NAMALWA (cell line): ENCODE data around the gene TLCD5.

Experiments
- DNase-seq: peaks from one replicate; pipeline ENCODE4 v3.0.0-alpha.2; 2015; ENCODE audit warnings: low spot score

Gene TLCD5

DNA sequence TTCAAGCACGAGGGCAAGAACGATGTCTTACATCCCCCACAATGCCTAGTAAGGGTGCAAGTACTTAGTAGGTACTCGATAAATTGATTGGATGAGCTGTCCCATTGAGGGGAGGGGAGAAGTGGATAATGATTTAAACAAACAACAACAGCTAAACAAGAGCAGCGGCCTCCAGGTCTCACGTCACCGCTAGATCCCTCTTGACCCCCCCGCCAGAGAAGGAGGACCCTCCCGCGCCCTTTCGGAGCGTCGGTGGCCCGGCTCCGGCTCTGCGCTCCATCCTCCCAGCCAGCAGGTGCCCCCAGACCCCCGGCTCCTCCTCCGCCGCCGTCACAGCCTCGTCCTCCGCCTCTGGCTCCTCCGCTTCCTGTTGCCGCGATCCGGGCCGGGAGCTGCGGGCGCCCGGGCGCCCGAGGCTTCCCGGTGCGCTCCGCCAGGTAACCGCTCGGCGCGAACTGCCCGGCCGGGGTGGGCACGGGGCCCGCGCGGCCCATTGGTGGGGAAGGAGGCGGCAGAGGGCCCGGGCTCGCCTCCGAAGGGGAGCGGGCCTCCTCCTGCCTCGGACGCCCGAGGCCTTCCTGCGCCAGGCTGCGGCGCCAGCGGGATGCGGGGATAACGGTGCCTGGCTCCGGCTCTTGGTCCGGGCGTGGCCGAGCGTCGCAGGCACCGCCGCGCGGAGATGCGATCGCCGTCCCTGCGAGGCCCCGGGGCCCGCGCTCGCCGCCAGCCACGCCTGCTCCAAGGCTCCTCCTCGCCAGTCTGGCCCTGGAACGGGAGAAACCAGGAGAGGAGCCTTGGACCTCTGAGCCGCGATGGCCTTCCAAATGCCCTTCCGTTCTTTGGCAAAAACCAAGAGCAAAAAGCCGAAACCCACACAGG is at the start of gene TLCD5:
TSS of gene TLCD5 (plus strand) at position 368 of the 879 bp plus-strand sequence. CDS start 2,143 bp downstream, outside the sequence.
- DNase-seq = no peak

DNA sequence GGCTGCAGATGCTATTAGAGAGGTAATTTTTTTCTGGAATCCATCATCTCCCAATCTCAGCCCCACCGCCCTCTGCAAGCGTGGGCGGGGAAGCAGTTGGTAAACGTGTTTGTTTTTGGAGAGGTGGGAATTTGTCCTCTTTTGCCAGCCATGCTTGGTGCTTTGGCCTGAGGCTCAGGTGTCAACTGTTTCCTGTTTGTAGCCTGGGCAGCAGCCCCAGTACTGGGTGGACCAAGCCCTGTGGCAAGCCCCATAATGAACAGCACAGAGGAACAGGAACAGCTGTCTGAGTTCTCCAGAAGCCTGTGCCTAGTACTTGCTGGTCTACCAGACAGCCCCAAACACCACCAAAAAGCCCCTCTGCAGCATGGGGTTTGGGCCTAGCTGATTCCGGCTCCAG is 45.6 kb upstream of the TLCD5 start:
- no peak for DNase-seq

DNA sequence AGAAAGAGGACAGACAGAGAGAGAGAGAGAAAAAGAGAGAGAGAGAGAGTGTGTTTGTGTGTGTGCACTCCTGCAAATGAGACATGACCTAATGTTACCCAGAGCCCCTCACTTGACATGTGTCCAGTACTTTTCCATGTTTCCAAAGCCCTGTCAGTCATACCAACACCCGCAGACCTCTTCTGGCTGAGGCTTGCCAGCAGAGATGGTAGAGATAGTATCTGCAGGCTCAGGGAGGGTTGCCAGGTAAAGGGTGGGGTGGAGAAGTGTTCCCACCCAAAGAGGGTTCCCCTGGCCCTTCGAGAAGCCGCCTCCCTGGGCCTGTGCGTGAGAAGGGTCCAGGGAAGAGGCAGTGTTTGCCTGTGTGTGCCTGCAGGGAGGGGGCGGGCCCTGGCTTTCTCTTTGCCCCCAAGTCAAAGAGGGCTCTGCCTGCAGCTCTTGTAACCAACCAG is 44.5 kb upstream of the TLCD5 start:
- DNase-seq = no peak

DNA sequence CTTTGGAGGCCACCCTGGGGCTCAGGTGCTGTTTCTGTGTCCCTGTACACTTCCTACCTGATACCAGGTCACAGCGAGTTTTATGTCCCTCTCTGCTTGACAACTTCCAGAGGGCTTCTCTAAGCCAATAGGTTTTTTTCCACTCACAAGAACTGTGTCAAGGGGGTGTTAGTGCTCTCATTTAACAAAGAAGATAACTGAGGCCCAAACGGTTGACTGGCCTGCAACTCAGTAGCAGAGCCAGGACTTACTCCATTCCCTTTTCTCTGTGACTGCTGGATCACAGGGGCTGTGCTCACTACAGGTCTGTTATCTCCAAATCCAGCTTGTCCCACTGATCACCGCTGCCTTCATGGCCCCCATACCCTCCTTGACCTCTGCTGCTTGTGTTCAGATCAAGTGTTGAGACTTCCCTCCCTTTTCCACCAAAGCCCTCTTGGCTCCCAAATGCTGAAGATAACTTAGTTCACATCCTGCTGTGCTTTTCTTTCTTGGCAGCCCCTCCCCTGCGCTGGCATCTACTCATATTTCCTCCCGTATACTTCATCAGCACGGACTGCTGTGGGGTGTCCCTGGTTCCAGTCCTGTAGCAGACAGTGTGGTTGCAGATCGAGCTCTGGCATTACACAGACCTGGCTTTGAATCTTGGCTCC is 43.8 kb upstream of the TLCD5 start:
- no peak for DNase-seq

DNA sequence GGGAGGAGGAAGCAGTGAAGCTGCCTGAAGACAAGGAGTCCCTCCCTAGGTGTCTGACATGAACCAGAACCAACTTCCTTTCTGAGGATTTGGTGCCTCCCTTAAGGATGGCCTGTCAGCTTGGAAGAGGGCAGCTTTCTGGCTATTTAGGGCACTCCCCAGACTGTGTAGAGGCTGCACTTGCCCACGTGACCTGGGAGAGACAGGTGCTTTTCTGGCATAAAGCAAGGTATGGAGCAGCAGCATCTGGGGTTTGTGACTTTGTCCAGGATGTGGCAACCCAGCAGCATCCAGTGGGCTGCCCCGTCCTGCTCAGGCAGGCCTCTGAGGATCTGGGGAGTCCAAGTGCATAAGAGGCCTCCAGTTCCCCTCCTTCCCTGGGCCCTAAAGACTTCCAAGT is 42.0 kb upstream of the TLCD5 start:
- no peak for DNase-seq

DNA sequence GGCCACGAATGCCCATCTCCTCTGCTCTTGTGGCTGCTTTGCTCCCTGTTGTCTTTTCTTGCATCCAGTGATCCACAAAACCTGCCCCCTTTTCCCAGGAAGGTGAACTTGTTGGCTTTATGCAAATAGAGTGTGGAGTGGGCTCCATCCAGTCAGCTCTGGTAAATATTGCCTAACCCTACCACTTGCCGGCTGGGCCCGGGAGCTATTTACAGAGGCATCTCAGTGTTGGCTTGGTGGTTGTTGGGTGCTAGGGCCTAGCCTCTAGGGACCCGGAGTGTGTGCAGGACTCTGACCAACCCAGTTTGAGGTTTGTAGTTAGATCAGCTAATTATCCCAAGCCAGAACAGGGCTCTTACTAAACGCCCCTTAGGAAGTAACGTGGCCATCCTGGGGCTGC is 40.8 kb upstream of the TLCD5 start:
- no peak for DNase-seq

DNA sequence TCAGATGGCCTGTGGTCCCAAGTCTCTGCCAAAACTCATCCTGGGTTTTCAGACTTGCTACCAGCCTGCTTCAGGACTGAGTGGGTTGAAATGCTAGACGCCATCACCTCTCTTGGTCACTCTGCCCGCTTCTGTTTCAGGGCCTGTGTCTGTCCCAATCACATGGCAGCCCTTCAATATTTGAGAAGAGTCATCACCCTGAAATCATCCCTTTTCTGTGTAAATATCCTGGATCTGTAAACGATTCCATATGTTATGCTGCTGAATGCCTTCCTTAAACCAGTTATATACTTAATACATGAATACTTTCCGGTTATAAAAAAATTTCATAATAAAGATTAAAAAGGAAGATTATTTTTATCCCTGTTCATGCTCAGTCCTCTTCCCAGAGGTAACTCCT is 39.8 kb upstream of the TLCD5 start:
- DNase-seq = no peak

DNA sequence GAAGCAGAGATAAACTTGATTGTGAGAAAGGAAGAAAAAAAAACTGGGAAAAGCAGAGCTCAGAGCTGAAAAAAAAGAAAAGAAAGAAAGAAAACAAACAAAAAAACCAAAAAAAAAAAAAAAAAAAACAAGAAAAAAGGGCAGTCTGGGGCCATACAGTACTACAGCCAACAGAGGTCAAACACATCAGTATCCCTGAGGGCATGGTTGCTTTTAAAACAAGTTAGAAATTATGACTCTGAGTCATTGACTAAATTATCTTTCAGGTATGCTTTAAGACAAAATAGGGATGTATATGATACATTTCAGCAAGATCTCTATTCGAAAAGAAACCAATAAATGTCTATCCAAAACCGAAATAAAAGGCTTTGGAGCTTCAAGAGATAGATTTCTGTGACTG is 37.1 kb upstream of the TLCD5 start:
- DNase-seq = no peak

DNA sequence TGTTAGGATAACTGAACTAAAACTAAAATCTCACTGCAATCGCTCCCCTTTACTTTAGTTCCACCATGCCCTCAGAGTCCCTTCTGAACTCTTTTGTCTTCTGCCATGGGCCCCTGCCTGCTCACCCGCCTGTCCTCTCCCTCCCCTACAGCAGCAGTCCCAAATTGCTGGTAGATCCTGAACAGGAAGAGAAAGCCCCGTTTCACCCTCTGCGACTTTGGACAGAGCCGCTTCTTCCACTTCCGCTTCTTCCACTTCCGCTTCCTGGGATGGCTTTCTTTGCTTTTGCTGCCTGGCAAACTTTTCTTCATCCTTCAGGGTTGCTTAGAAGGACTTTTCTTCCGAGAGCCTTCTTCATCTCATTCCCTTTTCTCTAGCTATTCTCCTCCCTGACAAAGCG is 35.7 kb upstream of the TLCD5 start:
- DNase-seq = no peak

DNA sequence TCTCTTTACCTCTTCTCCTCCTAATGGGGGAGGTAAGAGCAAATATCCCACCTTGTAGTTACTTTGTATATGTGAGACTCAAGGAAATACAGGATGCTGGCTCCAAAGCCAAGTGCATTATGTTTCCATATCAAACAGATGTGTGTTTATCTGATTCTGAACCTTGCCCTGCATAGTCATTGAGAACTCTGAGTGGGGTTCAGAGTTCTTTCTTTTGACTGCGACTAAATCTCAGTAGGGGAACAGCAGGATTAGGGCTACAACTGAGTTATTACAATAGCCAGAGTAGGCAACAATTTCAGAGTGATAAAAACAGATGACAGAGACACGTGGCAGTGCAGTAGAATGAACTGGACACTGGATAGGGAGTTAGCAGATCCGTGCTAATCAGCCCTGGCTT is 34.1 kb upstream of the TLCD5 start:
- DNase-seq = no peak

DNA sequence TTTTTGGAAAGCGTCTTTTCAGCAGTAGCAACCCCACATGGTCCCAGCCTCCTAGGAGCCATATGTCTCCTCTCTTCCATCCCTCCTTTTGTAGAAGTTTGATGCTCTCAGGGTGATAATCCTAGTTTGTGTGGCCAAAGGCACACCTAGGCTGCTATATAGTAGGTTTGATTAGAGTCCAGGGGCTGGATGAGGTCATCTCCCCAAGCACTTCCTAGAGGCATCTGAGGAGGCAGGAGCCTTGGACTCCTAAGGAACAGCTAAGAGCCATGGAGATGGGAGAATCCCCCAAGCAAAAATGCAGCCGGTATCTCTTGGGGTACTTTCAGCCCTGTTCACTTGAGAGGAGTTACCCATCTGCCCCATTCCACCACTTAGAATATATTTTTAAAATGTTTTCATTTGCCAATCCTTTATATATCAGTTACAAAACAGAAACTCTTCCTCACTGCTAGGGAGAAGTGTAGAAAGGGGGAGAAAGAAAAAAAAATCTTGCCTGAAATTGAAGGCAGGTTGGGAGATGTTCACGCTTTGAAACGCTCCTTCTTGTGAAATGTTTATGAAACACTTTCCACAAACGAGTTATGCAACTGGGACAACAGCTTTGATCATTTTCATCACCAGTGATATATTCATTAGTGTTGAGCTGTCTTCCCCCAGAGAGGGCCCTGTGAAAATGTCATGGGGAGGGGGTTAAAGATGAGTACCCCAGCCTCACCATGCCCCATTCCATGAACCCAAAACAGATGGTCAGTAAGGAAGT is 31.9 kb upstream of the TLCD5 start:
- DNase-seq = no peak

DNA sequence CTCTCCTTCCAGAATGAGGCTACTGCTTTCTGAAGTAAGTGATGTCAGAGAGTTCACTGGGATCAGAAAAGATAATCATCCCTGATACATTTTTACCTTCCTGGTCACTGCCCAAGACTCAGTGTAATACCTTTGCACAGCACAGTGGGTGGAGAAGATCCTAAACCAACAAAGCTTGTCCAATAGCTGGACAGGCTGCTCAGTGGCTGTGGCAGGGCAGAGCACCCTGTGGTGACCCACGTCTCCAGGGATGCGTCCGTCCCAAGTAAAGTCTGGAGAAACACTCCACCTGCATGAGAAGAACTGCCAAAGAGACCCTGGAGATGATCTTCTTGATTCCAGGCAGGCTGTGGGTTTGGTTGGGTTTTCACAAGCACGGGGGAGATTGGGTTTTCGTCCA is 31.0 kb upstream of the TLCD5 start:
- DNase-seq = no peak

DNA sequence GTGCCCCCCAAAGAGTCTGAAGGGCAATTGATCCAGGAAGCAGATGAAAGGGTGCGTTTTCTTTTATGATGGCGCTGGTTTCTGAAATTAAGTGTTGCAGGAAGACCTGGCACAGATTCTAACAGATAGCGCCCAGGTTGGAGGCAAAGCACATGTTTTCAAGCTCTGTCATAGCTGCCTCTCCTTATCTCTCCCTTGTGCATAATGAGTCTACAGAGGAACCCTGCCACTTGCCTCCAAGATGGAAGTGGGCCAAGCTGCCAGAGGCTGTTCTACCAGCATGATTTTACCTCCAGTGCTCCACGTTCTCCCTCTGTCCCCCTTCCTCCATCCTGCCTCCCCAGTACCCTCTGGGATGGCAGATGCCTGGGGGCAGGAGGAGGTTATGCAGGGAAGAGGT is 30.0 kb upstream of the TLCD5 start:
- no peak for DNase-seq

DNA sequence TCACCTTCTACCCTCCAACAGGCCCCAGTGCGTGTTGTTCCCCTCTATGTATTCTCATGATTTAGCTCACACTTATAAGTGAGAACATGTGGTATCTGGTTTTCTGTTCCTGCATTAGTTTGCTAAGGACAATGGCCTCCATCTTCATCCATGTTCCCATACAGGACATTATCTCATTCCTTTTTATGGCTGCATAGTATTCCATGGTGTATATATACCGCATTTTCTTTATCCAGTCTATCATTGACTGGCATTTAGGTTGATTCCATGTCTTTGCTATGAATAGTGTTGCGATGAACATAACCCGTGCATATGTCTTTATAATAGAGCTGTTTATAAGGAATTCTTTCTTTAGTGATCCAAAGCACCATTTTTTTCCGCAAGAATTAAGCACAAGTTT is 28.5 kb upstream of the TLCD5 start:
- DNase-seq = no peak

DNA sequence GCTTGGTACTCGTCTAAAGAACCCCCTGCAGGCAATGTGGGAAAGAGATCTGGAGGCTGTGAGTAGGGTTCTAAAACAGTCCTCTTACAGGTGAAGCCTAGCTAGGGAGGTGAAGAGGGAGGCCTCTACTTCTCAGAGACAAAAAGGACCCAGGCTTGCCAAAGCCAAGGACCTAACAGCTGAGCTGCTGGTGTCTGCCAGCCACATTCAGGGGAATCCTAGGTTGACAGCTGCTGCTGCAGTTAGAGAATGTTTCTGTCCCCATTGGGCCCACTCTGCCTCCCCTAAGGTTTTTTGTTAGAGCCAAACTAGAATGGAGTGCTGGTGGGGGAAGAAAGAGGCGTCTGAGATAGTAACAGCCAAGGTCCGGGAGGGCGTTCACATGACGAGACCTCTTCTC is 26.6 kb upstream of the TLCD5 start:
- DNase-seq = no peak

DNA sequence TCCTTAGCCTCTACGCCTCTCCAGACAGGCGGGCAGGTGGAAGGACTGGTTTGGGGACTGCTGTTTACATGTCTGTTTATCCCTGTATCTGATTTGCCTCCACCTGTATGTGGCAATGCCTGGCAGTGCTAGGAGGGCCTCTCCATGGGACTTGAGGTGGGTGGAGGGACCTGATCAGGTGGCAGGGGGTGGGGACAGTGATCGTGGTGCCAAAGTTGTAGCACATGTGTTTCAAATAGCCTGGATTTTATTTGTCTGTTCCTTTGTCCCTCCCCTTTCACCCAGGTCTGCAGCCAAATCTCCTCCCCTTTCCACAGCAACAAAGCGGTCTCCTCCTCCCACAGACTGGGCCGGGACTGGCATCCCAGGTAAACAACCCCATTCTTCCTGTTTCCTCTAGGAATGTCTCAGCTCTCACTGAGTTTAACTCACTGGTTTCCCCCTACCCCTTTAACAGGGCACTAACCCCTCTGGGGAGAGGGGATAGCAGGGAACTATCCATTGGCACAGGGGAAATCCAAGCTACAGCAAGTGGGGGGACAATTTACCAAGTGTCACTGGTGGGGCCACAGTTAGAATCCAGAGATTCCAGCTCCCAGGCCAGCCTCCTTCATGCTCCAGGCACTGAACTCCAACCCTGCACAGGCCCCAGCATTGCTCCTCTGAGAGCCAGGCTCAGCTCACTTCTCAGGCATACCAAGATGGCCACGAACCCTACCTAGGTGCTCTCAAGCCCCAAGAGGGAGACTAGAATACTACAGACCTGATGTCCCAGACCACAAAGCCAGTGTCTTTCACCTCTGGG is 22.9 kb upstream of the TLCD5 start:
- DNase-seq = no peak

DNA sequence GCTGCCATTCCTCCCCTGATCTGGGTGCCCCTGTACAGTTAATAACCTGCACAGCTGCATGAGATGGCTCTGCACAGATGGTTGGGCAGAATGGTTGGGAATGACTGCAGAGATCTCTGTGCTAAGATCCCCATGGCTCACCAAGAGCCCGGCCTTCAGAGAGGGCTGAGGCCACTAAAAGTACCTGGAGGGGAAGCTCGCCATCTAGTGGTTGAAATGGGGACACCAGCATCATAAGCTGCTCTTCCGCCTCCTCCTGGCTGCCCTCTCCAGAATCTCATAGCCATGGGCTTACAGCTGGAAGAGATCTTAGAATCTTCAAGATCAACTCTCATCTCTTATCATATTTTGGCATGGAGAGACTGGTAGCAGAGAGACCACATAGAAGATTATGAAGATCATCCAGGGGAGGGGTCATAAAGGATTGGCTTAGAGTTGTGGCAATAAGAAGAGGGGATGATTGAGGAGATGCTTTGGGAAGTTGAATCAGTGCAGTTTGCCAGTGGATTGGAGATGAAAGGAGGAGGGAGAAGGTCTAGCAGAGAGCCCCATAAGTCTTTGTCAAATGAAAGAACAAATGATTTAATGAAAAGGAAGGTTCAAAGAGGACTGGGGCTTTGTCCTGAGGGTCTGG is 22.0 kb upstream of the TLCD5 start:
- peak; percentile 68 for DNase-seq

DNA sequence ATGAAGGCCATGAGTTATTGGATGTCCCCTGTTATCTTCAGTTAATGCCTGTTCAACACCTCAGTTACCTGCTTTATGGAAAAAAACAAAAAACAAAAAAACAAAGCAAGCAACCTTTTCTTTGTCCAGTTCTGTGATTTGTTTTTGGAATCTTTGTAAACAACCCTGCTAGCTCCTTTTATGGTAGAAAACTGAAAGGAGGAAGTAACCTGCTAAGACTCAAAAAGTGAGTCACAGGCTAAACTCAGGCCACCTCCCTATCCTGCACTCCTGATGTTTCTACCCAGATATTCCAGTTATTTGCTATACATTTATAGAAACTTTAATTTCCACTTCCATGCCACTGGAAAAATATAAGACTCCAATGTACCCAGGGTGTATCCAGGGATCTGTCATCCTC is 20.6 kb upstream of the TLCD5 start:
- peak; percentile 11 for DNase-seq

DNA sequence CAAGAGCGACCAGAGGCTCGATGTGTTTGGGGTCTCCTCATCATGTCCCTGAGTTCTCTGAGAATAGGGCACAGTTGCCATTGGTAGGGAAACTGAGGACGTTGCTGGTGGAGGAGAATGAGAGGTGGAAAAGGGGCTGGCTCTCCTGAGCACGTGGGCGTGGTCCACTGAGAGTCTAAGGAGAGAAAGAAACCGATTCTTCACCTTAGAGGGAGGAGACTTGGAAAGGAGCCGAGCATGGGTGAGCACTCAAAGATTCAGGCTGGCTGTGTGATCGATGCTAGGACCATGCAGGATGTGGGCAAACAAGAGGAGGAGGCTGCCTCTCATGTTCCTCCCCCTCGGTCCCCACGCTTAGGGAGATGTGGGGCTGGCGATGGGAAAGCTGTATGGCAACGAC is 19.8 kb upstream of the TLCD5 start:
- no peak for DNase-seq

DNA sequence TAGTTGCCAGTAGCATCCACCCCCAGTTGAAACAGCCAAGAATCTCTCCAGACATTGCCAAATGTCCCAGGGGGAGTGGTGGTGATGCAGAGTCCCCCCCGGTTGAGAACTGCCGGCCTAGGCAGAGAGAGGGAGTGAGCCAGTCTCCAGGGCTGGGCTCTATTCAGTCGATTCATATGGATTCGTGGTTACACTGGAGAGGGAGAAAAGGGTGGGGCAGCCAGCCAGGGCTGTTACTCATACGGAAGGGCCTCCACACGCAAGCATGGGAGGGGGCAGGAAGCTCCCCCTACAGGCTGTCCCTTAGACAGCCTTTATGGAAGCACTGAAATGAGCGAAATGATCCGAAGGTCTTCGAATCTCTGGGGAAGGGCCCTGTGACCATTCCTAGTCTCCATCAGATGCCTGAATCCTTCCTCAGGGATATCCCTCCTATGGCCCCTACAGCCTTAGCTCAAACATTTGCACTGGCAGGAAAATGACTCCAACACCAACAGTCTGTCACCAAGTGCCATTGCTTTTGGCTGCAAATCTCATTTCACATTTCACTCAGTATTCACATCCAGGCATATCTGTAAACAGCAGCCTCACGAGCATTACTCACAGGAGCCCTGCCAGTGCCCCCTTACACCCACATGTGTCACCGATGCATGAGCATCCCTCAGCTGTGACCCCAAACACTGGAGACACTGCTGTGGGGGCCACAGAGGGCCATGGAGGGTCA is 18.4 kb upstream of the TLCD5 start:
- DNase-seq = no peak

DNA sequence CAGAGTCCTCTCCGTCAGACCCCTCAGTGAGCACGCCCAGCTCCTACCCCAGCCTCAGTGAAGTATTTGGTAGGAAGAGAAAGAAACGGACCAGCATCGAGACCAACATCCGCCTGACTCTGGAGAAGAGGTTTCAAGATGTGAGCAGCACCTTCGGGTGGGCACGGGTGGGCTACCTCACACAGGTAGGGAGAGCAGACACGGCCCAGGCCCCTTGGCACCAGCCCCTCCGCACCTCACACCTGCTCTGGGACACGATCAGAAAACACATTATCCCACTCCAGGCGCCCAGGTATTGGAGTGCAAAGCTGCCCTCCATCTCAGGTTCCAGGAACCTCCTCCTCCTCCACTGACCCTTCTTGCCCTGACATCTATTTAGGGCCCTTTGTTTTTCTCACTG is 17.6 kb upstream of the TLCD5 start:
- DNase-seq = no peak
